ENCODE measurements around the gene C10orf67. TPM values are rescaled to one million over a fixed set of nuclear protein-coding genes. Genes with fewer than 3 reads are reported as not detected.

Gene C10orf67
- total RNA-seq, 1 donor from 2014 or later, result 0.17 TPM

DNA sequence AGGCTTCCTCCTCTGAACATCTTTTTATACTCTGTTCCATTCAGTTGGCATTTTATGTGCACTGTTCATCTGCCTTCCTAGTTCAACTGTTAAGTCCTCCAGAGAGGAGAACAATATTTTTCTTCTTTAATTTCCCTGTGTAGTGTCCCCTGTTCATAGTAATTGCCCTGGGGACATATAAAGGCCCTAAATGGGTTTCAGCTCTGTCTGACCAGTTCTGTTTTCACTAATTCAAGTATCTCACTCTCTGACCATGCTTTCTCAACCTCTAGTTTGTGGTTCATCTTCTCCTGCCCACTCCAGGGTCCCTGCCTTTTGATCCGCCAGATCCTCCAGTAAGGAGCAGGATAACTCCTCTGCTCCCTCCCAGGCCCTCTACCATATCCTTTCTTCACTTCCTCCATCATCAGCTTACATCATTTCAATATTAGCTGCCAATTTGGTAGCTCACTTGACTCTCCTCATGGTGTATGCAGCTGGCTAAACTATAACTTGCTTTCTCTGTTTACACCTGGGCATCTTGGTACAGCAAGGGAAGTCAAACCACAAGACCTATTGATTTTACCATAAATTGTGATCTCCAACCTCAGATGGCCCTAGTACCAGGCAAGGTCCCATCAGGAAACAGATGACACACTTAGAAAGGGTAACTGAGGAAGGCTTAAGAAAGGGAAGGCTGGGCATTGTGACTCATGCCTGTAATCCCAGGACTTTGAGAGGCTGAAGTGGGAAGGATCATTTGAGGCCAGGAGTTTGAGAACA lies 17.7 kb upstream of the C10orf67 start:
- Mint-ChIP-seq H3K4me1 (ENCODE audit: unreplicated experiment) (no peaks in the 10 kb centered on the region), H3K27ac (no peak overlapping the region), H3K9me3 (no peaks in the 10 kb centered on the region), H3K4me3 (no peak overlapping the region), H3K27me3 (no peaks in the 10 kb centered on the region), H3K36me3 (no peaks in the 10 kb centered on the region)
- DNase-seq (ENCODE audit: extremely low spot score, unreplicated experiment), result no peak
- TF ChIP-seq, protein P1, sequence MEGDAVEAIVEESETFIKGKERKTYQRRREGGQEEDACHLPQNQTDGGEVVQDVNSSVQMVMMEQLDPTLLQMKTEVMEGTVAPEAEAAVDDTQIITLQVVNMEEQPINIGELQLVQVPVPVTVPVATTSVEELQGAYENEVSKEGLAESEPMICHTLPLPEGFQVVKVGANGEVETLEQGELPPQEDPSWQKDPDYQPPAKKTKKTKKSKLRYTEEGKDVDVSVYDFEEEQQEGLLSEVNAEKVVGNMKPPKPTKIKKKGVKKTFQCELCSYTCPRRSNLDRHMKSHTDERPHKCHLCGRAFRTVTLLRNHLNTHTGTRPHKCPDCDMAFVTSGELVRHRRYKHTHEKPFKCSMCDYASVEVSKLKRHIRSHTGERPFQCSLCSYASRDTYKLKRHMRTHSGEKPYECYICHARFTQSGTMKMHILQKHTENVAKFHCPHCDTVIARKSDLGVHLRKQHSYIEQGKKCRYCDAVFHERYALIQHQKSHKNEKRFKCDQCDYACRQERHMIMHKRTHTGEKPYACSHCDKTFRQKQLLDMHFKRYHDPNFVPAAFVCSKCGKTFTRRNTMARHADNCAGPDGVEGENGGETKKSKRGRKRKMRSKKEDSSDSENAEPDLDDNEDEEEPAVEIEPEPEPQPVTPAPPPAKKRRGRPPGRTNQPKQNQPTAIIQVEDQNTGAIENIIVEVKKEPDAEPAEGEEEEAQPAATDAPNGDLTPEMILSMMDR (conservative IDR thresholded peaks at IDR 0.05), result no peak

DNA sequence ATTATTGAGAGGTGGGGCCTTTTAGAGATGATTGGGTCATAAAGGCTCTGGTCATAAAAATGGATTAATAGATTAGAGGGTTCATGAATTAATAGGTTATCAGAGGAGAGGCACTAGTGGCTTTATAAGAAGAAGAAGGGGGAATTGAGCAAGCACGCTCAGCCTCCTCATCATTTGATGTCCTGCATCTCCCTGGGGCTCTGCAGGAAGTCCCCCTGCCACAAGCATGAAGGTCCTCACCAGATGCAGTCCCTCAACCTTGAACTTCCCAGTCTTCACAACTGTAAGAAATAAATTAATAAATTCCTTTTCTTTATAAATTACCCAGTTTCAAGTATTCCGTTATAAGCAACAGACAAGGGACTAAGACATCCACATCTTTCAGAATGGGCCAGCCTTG lies 17.1 kb upstream of the C10orf67 start:
- no peak for DNase-seq (ENCODE audit: extremely low spot score, unreplicated experiment)
- TF ChIP-seq, protein P1 (conservative IDR thresholded peaks at IDR 0.05), result no peak
- H3K9me3 Mint-ChIP-seq, result no peaks in the 10 kb centered on the region
- H3K36me3 Mint-ChIP-seq, result no peaks in the 10 kb centered on the region
- H3K27me3 Mint-ChIP-seq, result no peaks in the 10 kb centered on the region
- no peaks in the 10 kb centered on the region for H3K4me1 Mint-ChIP-seq (ENCODE audit: unreplicated experiment)
- no peak overlapping the region for H3K27ac Mint-ChIP-seq
- H3K4me3 Mint-ChIP-seq, result no peak overlapping the region

DNA sequence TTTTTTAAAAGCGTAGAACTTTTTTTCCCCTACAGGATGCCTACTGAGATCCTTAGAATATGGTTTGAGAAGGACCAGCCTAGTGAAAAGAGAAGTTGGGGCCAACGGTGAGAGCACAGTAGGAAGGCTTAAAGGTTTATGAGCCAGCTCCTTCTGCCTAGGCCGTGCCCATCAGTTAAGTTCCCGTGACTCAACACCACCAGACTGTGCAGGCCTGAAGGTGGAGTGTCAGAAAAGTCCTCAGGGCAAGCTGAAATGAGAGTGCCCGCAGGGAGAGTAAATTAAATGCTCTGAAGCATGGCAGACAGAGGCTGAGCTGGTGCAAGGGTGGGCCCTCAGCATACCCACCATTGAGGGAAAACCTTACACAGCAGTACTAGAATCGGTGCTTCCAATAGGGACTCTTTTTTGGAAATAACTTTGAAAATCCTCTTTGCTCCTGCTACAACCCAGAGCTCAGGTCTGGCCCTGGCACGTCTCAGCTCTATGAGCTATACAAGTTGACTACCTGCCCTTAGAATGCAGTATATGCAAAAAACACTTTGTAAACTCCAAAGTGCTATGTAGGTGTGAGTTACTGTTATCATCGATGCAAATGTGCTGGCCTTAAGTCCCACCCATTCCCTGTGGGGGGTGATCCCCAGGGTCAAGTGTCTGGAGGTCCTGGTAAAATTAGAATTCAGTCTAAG lies 15.2 kb upstream of the C10orf67 start:
- DNase-seq (ENCODE audit: extremely low spot score, unreplicated experiment), result no peak
- no peak overlapping the region for H3K27ac Mint-ChIP-seq

DNA sequence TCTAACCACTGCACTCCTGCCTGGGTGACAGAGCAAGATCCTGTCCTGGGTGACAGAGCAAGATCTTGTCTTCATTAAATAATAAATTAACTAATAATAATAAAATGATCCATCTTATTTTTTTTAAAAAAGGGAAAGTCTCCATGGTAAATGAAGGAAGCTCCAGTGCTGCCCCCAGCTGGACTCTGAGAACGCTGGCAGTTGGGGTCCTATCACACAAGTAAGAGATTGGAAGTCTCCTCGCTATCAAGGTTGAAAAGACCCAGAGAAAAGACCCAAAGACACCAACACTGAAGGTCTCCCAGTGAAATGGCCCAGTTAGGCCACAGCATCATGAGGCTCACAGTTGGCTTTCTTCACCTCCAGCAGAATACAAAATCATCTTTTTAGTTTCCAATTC lies 13.8 kb upstream of the C10orf67 start:
- no peak overlapping the region for H3K4me3 Mint-ChIP-seq
- H3K27me3 Mint-ChIP-seq, result no peaks in the 10 kb centered on the region
- H3K9me3 Mint-ChIP-seq, result no peaks in the 10 kb centered on the region
- no peak overlapping the region for H3K27ac Mint-ChIP-seq
- H3K36me3 Mint-ChIP-seq, result no peaks in the 10 kb centered on the region
- no peak for DNase-seq (ENCODE audit: extremely low spot score, unreplicated experiment)
- no peaks in the 10 kb centered on the region for H3K4me1 Mint-ChIP-seq (ENCODE audit: unreplicated experiment)
- TF ChIP-seq, protein P1 (conservative IDR thresholded peaks at IDR 0.05), result peak; percentile 42

More for the DNA sequence above, 15.2 kb upstream of the C10orf67 start:
- no peaks in the 10 kb centered on the region for H3K27me3 Mint-ChIP-seq
- H3K36me3 Mint-ChIP-seq, result no peaks in the 10 kb centered on the region
- no peaks in the 10 kb centered on the region for H3K9me3 Mint-ChIP-seq
- TF ChIP-seq, protein P1 (conservative IDR thresholded peaks at IDR 0.05), result no peak
- no peak overlapping the region for H3K4me3 Mint-ChIP-seq
- H3K4me1 Mint-ChIP-seq (ENCODE audit: unreplicated experiment), result no peaks in the 10 kb centered on the region

DNA sequence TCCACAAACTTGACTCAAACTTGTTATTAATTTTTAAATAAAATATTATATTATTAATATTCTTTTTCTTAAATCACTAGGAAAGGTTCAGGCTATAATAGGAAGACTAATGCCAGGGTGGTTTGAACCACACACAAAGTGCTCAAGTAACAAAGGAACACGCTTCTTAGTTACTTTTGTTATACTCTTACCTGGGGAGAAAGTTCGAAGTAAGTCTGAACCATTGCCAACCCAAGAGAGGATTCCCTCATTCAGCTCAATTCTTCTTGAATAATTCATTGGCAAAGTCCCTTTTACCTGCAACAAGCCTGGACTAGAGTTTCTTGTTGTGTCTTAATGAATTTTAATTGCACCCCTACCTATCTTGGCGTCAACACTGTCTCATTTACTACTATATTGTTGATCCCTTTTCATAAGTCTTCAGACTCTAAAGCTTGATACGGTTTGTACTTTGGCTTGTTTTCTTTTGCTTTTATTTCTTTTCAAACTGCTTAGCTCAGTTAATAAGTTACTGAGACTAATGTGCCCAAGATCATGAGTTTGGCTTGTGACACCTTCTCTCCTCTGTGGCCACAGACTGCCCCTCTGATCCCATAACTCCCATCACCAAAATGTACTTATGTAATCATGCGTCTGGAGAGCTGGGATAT lies 10.2 kb upstream of the C10orf67 start:
- no peak overlapping the region for H3K27ac Mint-ChIP-seq
- H3K9me3 Mint-ChIP-seq, result no peaks in the 10 kb centered on the region
- no peak overlapping the region for H3K4me3 Mint-ChIP-seq
- peaks cover 4% of the 10 kb centered on the region for H3K27me3 Mint-ChIP-seq
- no peak for DNase-seq (ENCODE audit: extremely low spot score, unreplicated experiment)
- no peaks in the 10 kb centered on the region for H3K4me1 Mint-ChIP-seq (ENCODE audit: unreplicated experiment)
- TF ChIP-seq, protein P1 (conservative IDR thresholded peaks at IDR 0.05), result no peak
- H3K36me3 Mint-ChIP-seq, result no peaks in the 10 kb centered on the region
